HTERT RPE-1 (cell line): Measurements from ENCODE around the gene RFX6.

Experiments used
- in situ Hi-C: fragments of 300-500 bp; cut with MboI; formaldehyde crosslinking; loops from 4 replicates; pipeline ENCODE4 v1.14.3; 2020; ENCODE audit warnings: low sequenced_read_pairs

Gene RFX6

DNA sequence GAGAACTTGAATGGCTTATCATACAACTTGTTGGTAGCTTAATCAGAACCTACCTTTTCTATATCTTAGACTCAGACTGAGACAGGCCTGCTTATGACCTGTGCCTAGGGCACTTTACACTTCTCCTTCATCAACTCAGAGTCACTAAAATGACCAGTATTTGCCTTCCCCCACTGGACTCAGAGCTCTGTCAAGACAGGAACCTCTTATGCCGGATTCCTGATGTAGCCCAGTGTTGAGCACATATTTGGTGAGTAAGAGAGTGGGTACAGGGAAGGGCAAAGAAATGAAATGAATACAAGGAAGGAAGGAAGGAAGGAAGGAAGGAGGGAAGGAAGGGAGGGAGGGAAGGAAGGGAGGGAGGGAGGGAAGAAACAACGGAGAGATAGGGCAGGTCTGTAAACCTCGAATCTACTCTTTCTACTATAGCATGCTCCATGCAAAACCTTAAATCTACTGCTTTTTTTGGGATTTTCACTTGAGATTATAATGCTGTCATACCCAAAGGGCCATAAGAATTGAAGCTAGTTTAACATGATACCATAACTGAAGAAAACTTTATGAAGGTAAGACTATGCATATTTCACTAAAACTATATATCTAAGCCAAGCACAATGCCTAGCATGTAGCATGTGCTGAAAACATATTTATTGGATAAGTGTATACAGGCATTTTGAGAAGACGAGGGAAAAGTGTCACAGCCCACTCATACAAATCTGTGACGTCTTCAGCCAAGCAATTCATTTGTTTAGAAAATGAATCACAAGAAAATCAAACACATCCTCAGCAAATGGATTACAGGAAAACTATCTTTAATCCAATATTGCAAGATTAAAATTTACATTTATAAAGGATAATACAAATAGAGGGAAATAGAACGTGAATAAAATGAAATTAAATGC lies 89.9 kb downstream of the RFX6 start:
- in situ Hi-C loops, result no loop called here

DNA sequence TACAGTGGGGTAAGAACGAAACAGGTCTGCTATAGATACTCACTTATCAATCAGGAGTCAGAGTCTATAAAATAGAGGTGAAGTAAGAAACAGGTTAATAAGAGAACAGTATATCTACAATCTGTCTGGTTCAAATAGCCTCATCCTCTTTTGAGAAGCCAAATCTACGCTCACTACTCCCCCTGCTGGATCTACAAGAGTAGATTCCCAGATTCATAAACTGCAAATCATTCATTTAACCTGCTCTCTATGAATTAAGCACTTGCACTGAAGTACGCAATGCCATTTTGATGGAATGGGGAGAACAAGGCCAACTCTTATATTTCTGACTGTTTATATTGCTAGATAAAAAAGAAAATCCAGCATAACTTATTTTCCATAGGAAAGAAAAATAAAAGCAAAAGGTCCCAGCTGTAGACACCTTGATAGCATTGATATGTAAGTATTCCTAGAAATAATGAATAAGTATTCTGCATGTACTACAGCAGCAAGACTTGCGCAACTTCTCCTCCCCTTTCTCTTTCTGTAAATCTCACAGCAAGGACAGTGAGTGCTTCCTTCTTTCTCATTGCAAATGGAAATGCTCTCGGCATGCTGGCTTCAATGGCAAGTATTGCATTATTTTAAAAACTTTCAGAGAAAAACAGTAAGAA lies 92.3 kb downstream of the RFX6 start:
- in situ Hi-C loops, result no loop called here

DNA sequence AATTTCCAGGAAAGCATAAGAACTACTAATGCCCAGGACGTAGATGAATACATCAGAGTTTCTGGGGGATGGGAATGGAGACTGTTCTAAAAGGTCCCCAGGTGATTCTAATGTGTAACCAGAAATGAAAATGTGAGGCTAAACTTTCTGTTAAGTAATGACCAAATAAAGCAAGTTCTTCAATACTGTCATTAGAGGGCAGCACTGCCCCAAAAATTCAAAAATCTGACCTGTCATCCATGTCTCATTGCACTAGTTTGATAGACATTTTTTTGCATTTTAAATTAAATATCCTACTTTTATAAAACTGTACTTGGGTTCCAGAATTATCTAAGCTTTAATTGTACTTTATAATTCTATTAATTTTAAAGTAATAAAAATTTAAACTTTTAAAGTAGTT lies 94.9 kb downstream of the RFX6 start:
- in situ Hi-C loops, result no loop called here

DNA sequence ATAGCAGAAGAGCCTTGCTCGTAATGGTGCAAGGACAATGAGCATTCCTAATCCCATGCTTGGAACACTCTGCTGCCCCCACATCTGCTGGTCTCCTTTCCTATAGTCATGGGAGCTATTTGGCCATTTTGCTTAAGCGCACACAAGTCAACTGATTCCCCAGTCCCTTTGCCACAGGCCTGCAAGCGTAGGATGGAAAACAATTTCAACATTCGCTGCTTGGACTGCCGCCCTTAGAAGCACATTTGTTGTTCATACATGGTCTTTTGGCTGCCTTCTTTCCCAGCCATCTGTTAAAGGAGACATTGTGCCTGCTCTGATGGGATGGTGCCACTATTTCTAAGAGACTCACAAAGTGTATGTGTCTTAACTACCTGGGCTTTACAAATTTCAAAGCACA lies 96.9 kb downstream of the RFX6 start:
- in situ Hi-C loops, result no loop called here

DNA sequence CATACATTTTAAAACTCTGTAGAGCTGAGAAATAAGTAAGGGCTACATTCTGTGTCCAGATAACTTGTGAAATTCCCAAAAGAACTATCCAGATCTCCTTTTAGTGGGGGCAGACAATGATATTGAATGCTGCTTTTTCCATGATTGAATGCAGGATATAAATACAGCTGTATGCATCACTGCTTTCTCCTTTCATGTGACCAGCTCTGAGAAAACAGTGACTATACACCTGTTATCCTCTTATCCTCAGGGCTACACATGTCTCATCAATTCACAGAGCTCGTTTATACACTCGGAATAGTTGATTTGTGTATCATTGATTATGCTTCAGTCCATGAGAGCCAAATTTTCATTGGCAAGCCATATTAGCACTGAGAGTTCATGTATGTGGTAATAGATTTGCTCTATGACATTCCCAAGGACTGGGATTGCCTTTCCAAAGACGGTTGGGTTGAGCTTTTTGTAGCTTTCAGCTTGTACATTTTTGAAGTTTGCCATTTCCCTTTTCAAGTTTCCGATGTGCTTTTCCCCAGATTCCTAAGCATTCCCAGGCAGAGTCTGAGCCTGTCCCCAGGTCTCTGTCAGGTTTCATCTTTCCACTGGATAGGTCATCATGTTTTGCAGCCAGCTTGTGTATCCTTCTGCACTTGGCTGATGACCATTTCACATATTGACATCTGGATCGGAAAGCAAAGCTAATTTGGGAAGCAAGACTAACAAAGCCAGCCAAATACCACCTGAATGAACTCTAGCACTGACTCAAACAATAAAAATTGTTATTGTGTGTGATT lies 97.7 kb downstream of the RFX6 start:
- in situ Hi-C loops, result no loop called here

DNA sequence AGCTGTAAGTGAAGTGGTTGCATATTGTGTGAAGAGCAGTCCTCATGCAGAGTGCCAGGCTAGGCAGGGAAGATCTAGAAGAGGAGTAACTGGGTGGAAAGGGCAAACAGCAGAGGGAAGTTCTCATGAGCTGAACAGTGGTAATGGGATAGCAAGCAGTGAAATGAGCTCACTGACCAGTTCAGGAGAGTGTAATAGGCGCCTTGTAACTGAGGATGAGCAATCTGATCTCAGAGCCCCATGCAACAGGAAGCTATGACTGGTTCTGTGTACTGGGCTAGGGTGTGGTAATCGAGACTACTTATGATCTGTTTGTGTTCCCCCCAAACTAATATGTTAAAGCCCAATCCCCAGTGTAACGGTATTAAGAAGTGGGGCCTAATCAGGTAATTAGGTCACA lies 98.6 kb downstream of the RFX6 start:
- in situ Hi-C loops, result no loop called here

DNA sequence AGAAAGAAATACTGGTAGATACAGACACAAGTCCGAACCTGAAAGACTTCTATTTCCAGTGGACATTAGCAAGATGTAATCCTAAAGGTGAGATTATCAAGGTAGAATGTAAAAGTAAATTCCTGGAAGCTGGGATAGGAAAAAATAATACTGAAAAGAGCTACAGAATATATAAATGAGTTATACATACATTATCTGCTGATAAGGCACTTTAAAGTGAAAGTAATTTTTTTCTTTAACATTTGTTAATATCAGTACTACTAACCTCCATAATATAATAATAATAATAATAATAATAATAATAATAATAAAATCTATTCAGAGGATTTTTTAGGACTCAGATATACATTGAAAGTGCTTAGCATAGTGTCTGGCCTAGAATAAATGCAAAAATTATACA lies 102.5 kb downstream of the RFX6 start:
- in situ Hi-C loops, result no loop called here
